Bronchial smooth muscle cell (primary cell): ENCODE results near the gene FANCM. TPM values are rescaled to one million over a fixed set of nuclear protein-coding genes. Genes with fewer than 3 reads are reported as not detected.

Experiments used
- total RNA-seq: library from RNA; depleted of rRNA; stranded (reverse); fragments of >200 nt; gene quantifications from 2 replicates; pipeline ENCODE4 v1.2.1, GENCODE V29; 2014

The FANCM gene
- 3.8 and 5.0 TPM in 2 replicates for total RNA-seq

GRCh38 chr14:45135659-45136395 is at the start of gene FANCM:
TSS of gene FANCM (plus strand) at chr14:45135930. CDS start at chr14:45136032, 102 bp downstream.

GRCh38 chr14:45134051-45134958 is 1.4 kb upstream of the FANCM start, which contains the start of gene FKBP3:
TSS of gene FKBP3 (minus strand) at chr14:45134481. CDS start at chr14:45134456, 25 bp downstream.

Other genes with a start within 250 kb of the FANCM start
- 6.6 and 10.0 TPM in 2 replicates for gene KLHL28, start 174.0 kb upstream of the FANCM start, total RNA-seq
- gene TOGARAM1, start 173.7 kb upstream of the FANCM start, total RNA-seq, result 14.8 and 15.1 TPM in 2 replicates
- gene PRPF39, start 51.8 kb upstream of the FANCM start, total RNA-seq, result 23.8 and 41.9 TPM in 2 replicates
- gene FKBP3, start 1.4 kb upstream of the FANCM start, total RNA-seq, result 11.5 and 26.8 TPM in 2 replicates
- gene MIS18BP1, start 117.3 kb downstream of the FANCM start, total RNA-seq, result 7.2 and 18.0 TPM in 2 replicates